HL-60 (cell line): Measurements from ENCODE around the gene ARHGEF7.

Experiments
- GABPA ChIP-seq: IDR thresholded peaks from 2 replicates; pipeline ENCODE4 v1.6.1; 2012; ENCODE audit warnings: low read depth
- TF ChIP-seq, protein P1 (sequence below): IDR thresholded peaks from one replicate; pipeline ENCODE4 v1.5.1; 2011; ENCODE audit warnings: low read length, control low read depth, inconsistent platforms; ENCODE audit not compliant: insufficient read depth

DNA sequence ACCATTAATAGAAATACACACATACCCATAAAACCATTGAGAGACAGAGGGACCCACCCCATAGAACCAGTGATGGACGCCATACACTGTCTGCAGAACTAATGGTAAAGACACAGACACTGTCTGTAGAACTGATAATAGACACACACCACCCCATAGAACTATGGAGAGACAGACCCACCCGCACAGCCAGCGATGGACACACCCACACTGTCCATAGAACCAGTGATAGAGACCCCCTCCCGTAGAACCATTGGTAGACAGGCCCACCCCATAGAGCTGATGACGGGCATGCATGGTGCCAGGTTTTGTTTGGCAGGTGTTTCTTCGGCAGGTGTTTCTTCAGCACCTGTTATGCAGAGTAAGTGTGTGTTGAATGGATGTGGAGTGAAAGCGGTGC lies 117.1 kb downstream of the ARHGEF7 start:
- TF ChIP-seq GABPA: no peak
- TF ChIP-seq, protein P1, sequence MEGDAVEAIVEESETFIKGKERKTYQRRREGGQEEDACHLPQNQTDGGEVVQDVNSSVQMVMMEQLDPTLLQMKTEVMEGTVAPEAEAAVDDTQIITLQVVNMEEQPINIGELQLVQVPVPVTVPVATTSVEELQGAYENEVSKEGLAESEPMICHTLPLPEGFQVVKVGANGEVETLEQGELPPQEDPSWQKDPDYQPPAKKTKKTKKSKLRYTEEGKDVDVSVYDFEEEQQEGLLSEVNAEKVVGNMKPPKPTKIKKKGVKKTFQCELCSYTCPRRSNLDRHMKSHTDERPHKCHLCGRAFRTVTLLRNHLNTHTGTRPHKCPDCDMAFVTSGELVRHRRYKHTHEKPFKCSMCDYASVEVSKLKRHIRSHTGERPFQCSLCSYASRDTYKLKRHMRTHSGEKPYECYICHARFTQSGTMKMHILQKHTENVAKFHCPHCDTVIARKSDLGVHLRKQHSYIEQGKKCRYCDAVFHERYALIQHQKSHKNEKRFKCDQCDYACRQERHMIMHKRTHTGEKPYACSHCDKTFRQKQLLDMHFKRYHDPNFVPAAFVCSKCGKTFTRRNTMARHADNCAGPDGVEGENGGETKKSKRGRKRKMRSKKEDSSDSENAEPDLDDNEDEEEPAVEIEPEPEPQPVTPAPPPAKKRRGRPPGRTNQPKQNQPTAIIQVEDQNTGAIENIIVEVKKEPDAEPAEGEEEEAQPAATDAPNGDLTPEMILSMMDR: no peak
